GM12864 (cell line): ENCODE results near the gene IRGC.
A peak's percentile ranks its signal among the peaks of the same experiment; 100 is the strongest.

ENCODE experiments used
- DNase-seq: peaks from one replicate; pipeline ENCODE4 v3.0.0-alpha.2; 2011; ENCODE audit warnings: low read depth
- H3K4me3 ChIP-seq: 2 replicates; pipeline ENCODE4 v1.5.1; 2011; ENCODE audit warnings: mild to moderate bottlenecking, low read depth, low read length, control low read depth
- TF ChIP-seq, protein P1 (sequence below): IDR thresholded peaks from 2 replicates; pipeline ENCODE4 v1.5.1; 2011; ENCODE audit warnings: low read depth, mild to moderate bottlenecking, moderate library complexity, low read length, control low read depth, inconsistent platforms; ENCODE audit errors: missing control alignments

The IRGC gene

DNA sequence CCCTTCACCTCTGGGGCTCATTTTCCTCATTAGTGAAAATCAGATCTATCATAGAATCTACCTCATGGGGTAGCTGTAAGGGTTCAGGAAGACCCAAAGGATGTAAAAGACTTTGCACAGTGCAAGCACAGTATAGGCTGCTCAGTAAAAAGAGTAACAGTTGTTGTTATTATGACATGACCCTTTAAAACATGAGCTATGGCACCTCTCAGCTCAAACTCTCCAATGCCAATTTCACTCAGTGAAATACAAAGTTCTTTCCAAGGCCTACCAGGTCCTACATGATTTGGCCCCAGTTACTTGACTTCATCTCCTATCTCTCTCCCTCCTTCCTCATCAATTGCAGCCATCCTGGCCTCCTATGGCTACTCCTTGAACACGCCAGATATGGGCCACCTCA lies 34.0 kb downstream of the IRGC start:
- TF ChIP-seq, protein P1, sequence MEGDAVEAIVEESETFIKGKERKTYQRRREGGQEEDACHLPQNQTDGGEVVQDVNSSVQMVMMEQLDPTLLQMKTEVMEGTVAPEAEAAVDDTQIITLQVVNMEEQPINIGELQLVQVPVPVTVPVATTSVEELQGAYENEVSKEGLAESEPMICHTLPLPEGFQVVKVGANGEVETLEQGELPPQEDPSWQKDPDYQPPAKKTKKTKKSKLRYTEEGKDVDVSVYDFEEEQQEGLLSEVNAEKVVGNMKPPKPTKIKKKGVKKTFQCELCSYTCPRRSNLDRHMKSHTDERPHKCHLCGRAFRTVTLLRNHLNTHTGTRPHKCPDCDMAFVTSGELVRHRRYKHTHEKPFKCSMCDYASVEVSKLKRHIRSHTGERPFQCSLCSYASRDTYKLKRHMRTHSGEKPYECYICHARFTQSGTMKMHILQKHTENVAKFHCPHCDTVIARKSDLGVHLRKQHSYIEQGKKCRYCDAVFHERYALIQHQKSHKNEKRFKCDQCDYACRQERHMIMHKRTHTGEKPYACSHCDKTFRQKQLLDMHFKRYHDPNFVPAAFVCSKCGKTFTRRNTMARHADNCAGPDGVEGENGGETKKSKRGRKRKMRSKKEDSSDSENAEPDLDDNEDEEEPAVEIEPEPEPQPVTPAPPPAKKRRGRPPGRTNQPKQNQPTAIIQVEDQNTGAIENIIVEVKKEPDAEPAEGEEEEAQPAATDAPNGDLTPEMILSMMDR = no peak
- DNase-seq = no peak
- no peak overlapping the region for H3K4me3 ChIP-seq

DNA sequence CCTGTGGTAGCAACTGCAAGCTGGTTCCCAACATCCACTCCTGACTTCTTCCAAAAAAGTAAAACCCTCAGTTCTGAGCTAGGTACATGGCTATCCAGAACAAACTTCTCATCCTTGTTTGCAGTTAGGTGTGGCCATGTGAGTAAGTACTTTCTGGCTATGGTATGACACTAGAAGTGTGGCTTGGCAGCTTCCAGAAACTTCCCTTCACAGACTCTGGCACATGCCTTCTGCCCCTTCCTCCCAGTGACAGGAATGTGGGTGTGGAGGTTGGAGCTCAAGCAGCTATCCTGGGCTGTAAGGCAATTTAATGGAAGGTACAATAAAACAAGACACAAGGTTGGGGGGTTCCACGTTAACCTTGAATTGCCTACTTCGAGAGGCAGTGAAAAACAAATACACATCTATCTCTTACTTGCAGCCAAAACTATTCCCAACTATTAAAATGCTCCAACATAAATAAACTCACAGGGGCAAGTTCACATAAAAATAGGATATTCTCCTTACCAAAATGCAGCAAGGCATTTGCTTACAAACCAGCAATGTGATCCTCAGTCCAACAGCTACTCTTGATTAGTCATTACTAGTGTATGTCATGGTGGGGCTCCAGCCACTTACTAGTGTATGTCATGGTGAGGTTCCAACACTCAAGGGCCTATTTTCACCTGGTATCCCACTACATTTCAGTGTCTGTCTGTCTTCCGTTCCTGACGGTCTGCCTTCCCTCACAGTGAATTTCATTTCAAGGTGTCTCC lies 35.8 kb downstream of the IRGC start:
- no peak overlapping the region for H3K4me3 ChIP-seq
- no peak for DNase-seq
- TF ChIP-seq, protein P1 = no peak

DNA sequence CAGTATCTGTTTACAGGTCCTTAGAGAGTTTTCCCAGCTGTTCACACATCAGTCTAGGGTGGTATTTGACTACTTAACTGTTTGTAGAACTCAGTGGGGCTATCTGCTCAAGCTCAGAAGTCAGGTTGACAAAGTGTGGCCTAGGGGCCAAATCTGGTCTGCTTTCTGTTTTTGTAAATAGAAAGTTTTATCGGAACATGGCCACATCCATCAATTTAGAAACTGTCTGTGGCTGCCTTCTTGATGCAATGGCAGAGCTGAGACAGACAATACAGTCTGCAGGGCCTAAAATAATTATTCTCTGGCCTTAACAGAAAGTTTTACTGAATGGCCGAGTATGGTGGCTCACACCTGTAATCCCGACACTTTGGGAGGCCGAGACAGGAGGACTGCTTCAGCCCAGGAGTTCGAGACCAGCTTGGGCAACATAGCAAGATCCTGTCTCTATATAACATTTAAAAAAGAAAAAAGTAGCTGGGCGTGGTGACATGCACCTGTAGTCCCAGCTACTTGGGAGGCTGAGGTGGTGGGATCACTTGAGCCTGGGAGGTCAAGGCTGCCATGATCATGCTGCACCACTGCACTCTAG lies 36.5 kb downstream of the IRGC start:
- peak overlapping the region; percentile 91; the same call in 1 of the 2 replicates for H3K4me3 ChIP-seq
- TF ChIP-seq, protein P1 = no peak
- no peak for DNase-seq

DNA sequence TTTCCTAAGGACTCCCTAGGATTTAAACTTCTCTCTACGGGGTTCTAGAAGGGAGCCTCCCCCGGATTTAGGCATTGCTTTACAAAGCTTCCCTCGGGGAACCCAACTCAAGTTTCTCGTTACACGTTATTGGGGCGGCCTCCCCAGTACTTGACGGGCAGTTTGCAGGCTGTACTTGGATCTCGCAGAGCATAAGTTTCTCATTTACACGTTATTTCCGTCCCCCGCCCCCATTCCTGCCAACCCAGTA lies 38.3 kb downstream of the IRGC start:
- no peak for DNase-seq
- H3K4me3 ChIP-seq = peak overlapping the region; percentile 91
- TF ChIP-seq, protein P1 = no peak

DNA sequence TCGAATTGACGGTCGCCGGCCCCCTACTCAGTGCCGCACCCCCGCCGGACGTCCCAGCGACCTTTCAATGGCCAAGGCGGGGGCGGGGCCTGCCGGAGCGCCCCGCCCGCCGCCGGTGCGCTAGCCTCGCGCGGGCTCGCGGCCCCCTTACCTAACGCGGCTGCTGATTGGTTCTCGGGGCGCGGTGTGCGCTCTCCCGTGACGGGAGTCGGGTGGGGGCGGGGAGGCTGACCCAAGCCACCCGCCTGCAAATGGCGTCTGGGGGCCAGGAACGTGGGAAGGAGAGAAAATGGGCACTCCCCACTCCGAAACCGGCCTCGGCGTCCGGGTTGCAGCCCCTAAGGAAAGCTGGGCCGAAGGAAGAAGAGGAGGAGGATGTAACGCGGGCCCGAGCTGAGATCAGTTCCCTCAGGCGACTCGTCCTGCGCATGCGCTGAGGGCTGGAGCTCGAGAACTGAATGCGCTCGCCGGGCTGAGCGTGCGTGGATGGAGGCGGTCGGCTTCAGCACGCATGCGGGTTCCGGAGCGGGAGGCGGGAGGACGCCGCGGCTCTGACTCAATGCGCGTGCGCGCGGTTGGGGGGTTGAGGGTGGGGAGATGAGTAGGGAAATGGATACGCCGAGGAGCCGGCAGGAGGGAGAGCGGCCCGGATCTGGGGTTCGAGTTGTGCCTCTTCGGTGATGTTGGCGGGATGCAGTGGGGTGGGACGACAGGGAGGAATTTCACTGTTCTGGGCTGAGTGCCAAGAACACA lies 38.8 kb downstream of the IRGC start, which contains the start of gene SMG9:
SMG9 (minus strand) TSS at position 460 of the 753 bp plus-strand sequence. CDS start 4,221 bp downstream, outside the sequence.
- no peak for DNase-seq
- peak within 1 kb of the TSS; percentile 91 for H3K4me3 ChIP-seq
- TF ChIP-seq, protein P1 = no peak

DNA sequence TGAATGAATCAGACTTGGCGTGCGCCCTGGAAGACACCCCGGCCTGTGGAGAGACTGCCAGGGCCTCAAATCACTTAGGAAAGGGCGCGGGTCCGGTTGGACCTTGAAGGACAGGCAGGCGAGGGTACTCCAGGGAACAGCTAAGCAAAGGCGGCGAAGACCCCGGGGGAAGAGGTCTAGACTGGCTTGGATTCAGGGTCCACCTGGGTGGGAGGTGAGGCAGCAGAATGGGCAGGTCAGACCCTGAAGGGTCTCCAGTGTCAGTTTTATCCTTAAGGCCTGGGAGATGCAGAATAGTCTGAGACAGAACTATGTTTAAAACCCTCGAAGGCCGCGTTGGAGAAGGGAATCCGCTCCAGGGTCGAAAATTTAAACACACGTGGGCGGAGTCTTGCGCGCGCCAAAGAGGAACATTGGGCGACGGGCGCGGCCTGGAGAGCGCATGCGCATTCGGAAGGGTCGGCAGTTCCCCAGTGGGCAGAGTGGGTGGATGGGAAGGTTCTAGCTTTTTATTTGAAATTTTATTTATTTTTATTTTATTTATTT lies 39.5 kb downstream of the IRGC start:
- TF ChIP-seq, protein P1 = no peak
- H3K4me3 ChIP-seq = peak overlapping the region; percentile 91
- DNase-seq = no peak
